Coronary artery (tissue), 2 donors: ENCODE measurements around the gene ZBTB47.

ENCODE experiments used
- DNase-seq: peaks from one replicate; pipeline ENCODE4 v3.0.0-alpha.2; 2017; ENCODE audit warnings: low spot score
- H3K27ac ChIP-seq, 2 donors: fragments of 200-600 bp; sonication (generic); one replicate each; pipeline ENCODE4 v1.5.1; 2016 to 2019
- H3K4me3 ChIP-seq: fragments of 200-600 bp; sonication (generic); 2 replicates; pipeline ENCODE4 v1.5.1; 2016; ENCODE audit warnings: mild to moderate bottlenecking, moderate library complexity
- CTCF ChIP-seq: fragments of 200-600 bp; sonication (generic); IDR thresholded peaks from one replicate; pipeline ENCODE4 v1.5.1; 2019; ENCODE audit warnings: antibody characterized with exemption

Gene ZBTB47

GRCh38 chr3:42664438-42664803, 10.9 kb downstream of the ZBTB47 start:
- no peak for DNase-seq
- Histone ChIP-seq H3K27ac (no peak overlapping the region), H3K4me3 (no peak overlapping the region)
- no peak for TF ChIP-seq CTCF

GRCh38 chr3:42665050-42665878, 11.8 kb downstream of the ZBTB47 start:
- H3K27ac ChIP-seq = peak overlapping the region; percentile 78 to 81
- no peak for DNase-seq
- no peak overlapping the region for H3K4me3 ChIP-seq
- TF ChIP-seq CTCF = no peak

DNA sequence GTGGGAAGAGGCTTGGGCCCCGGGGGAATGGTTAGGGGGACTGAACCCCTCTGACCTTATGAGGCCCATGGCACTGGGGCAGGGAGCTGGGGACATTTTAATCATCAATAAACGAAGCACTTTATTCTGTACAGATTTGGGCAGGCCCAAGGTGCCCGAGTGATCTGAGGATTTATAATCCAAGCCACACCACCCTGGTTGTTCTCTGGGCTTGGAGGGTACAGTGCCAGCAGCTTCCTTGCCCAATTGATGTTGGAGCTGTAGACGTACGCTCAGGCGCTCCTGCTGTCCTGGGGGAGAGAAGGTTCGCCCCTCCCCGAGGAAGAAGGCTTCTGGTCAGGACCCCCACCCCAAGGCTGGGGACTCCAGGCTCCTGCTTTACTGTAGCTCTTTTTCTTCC, 12.5 kb downstream of the ZBTB47 start:
- Histone ChIP-seq H3K4me3 (no peak overlapping the region), H3K27ac (peak overlapping the region; percentile 78 to 81)
- no peak for TF ChIP-seq CTCF
- DNase-seq = no peak

GRCh38 chr3:42666577-42666998, 13.1 kb downstream of the ZBTB47 start:
- H3K27ac ChIP-seq = peak overlapping the region; percentile 78 to 81
- DNase-seq = peak; percentile 74
- no peak overlapping the region for H3K4me3 ChIP-seq
- no peak for TF ChIP-seq CTCF

GRCh38 chr3:42667096-42667522, 13.6 kb downstream of the ZBTB47 start:
- peak; percentile 52 for DNase-seq
- no peak for TF ChIP-seq CTCF
- no peak overlapping the region for H3K4me3 ChIP-seq
- peak overlapping the region; percentile 78 to 81 for H3K27ac ChIP-seq

DNA sequence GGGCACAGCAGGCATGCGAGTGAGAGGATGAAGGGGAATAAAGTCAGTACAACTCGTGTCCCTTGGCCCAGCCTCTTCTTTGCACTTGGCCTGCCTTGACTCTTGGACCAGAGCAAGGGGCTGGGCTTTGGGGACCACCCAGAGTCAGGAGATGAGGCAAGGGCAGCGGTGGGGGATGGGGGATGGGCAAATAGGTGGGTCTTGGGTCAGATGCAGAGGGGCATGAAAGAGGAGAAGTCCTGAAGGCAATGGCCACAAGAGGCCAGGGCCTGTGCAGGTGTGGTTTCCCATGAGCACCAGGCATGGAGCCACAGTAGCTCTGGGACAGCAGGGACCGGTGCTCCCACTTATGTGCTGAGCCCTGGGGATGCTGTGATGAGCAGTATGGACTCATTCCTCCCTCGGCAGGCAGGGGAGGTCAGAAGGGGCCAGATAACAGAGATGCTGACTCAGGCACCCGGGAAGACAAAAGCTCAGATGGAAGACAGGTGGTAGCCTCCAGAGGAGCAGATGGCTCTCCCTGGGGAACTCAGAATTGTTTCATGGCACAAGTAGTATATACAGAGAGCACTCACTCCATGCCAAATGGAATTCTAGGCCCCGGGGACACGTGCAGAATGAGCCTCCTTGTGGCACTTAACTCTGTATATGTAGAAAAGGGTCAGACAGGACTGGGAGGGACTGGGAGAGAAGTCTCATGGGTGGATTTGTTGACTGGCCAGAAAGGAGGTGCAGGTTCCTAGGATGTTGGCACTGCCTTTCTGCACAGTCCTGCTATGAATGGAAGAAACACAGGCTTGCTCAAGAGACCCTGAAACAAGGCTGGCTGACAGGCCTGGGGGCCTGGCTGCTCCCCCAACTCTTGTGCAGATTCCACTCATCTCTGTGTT, 14.3 kb downstream of the ZBTB47 start:
- H3K27ac ChIP-seq = peak overlapping the region in 1 of 2 donors; percentile 81
- TF ChIP-seq CTCF = no peak
- H3K4me3 ChIP-seq = no peak overlapping the region
- DNase-seq = no peak
